ENCODE results near the gene SIL1. TPM values are rescaled to one million over a fixed set of nuclear protein-coding genes. Genes with fewer than 3 reads are reported as not detected.
A peak's percentile ranks its signal among the peaks of the same experiment; 100 is the strongest.

Gene SIL1
- total and polyA plus RNA-seq, 2 of the 4 experiments (the other 2 are of a cell fraction), result 56.1 to 66.0 TPM

- H3K27ac ChIP-seq (ENCODE audit: insufficient read depth, low read length), result no peak overlapping the region; the same call in 1 of the 2 replicates
- no peak overlapping the region for H2BK120ac ChIP-seq (ENCODE audit: low read depth, low read length)
- ChIA-PET CTCF (no interaction called here), POLR2A (ENCODE audit: unreplicated experiment) (interaction anchor here (0.5 kb wide), 1 partner anchor 643 kb away, joined by 11 read pairs; no protein-coding TSS in a partner anchor)
- DNase-seq (peak; percentile 18), ATAC-seq (ENCODE audit: low read depth) (peak; percentile 35)
- no peak overlapping the region for H2BK5ac ChIP-seq (ENCODE audit: low read depth, low read length, poor library complexity, severe bottlenecking)
- no peak overlapping the region for H3K4me3 ChIP-seq (ENCODE audit: insufficient read depth, low read depth, low read length)
- peaks cover 22% of the 10 kb centered on the region; the same call in 1 of the 2 replicates for H4K20me1 ChIP-seq (ENCODE audit: insufficient read depth, low read length)
- no peak overlapping the region for H4K91ac ChIP-seq (ENCODE audit: insufficient read depth, low read depth, low read length)
- H4K5ac ChIP-seq (ENCODE audit: low read depth, low read length), result no peak overlapping the region; the same call in 1 of the 2 replicates
- no peak overlapping the region for H2BK15ac ChIP-seq (ENCODE audit: low read depth, low read length)
- H3K27me3 ChIP-seq (ENCODE audit: control insufficient read depth, insufficient read depth, low read length), result no peaks in the 10 kb centered on the region
- H3K4ac ChIP-seq (ENCODE audit: low read depth, low read length), result 0 out of 2 replicates have a peak overlapping the region, but pooled peaks have one; percentile 7
- H3K14ac ChIP-seq (replicated peaks; ENCODE audit: low read depth, low read length), result no peak overlapping the region; the same call in 1 of the 2 replicates
- H2BK20ac ChIP-seq (ENCODE audit: low read depth, low read length), result no peak overlapping the region
- peaks cover 13% of the 10 kb centered on the region for H3K4me1 ChIP-seq (ENCODE audit: control insufficient read depth, insufficient read depth, low read length)
- H3K18ac ChIP-seq (ENCODE audit: low read depth, low read length), result no peak overlapping the region
- no TSS peak for BruUV-seq (replicated peaks)
- in situ Hi-C loops (cut with MboI; ENCODE audit: low sequenced_read_pairs) (no loop called here), dilution Hi-C loops (cut with HindIII; ENCODE audit: low sequenced_read_pairs, unreplicated experiment) (no loop called here), intact Hi-C loops (cut with micrococcal nuclease) (no loop called here)
- H3K23ac ChIP-seq (ENCODE audit: low read depth, low read length), result 0 out of 2 replicates have a peak overlapping the region, but pooled peaks have one; percentile 21
- H3K9ac ChIP-seq (ENCODE audit: low read depth, low read length), result no peak overlapping the region
- no peak overlapping the region for H2AFZ ChIP-seq (replicated peaks; ENCODE audit: low read length, poor library complexity)
- H3K4me2 ChIP-seq (ENCODE audit: low read depth, low read length), result peak overlapping the region; percentile 47; the same call in 1 of the 2 replicates
- WGBS, 2 experiments (ENCODE audit: extremely low coverage in 2 of 2, insufficient read length in 1 of 2), result 90% methylated on average over 1 of the region's 1 CpG; no CpG with 5 or more reads in 1 of the 2 experiments
- no peaks in the 10 kb centered on the region for H3K9me3 ChIP-seq (ENCODE audit: control insufficient read depth, insufficient read depth, low read length)
- H2AK5ac ChIP-seq (ENCODE audit: low read depth, low read length), result no peak overlapping the region
- peaks cover 27 to 60% of the 10 kb centered on the region in 2 experiments for H3K79me1 ChIP-seq (ENCODE audit: low read depth in 1 of 2, low read length in 2 of 2)
- H4K8ac ChIP-seq (ENCODE audit: low read depth in 2 of 2, low read length in 2 of 2), result peak overlapping the region in 1 of 2 experiments; percentile 44; a peak in 2 of 4 replicates
- H3K9me1 ChIP-seq (ENCODE audit: insufficient read depth, low read length), result peaks cover 10% of the 10 kb centered on the region
- no peak overlapping the region for H3K56ac ChIP-seq (ENCODE audit: extremely low read depth, insufficient read depth, low read length)
- no peaks in the 10 kb centered on the region for H3K36me3 ChIP-seq (ENCODE audit: control insufficient read depth, insufficient read depth, low read length)
- H2AK9ac ChIP-seq (replicated peaks; ENCODE audit: low read depth, low read length, poor library complexity), result peak overlapping the region; percentile 23
- TF ChIP-seq CTCF (conservative IDR thresholded peaks at IDR 0.05; ENCODE audit: low read depth, low read length), result no peak
- TF ChIP-seq RFX5 (IDR thresholded peaks at IDR 0.05; ENCODE audit: low read depth, low read length), result no peak
- TF ChIP-seq FOS (IDR thresholded peaks at IDR 0.05; ENCODE audit: low read depth, low read length), result no peak
- TF ChIP-seq RAD21 (IDR thresholded peaks at IDR 0.05; ENCODE audit: low read length), result no peak
- TF ChIP-seq ELK1 (IDR thresholded peaks at IDR 0.05; ENCODE audit: borderline replicate concordance, low read depth, low read length), result no peak
- no peak for TF ChIP-seq MXI1 (IDR thresholded peaks at IDR 0.05; ENCODE audit: borderline replicate concordance, low read depth, low read length)
- TF ChIP-seq USF2 (IDR thresholded peaks at IDR 0.05; ENCODE audit: low read depth, low read length), result no peak
- no peak for TF ChIP-seq CHD1 (IDR thresholded peaks at IDR 0.05; ENCODE audit: low read depth, low read length)
- TF ChIP-seq RCOR1 (IDR thresholded peaks at IDR 0.05; ENCODE audit: insufficient replicate concordance, low read length), result no peak
- TF ChIP-seq MAFK (IDR thresholded peaks at IDR 0.05; ENCODE audit: low read depth, low read length), result no peak
- no peak for TF ChIP-seq BHLHE40 (IDR thresholded peaks at IDR 0.05; ENCODE audit: low read depth, low read length)
- TF ChIP-seq NFE2L2 (IDR thresholded peaks at IDR 0.05; ENCODE audit: low read depth, low read length), result no peak
- TF ChIP-seq MAZ (IDR thresholded peaks at IDR 0.05; ENCODE audit: borderline replicate concordance, low read depth, low read length), result no peak
- no peak for TF ChIP-seq SMC3 (IDR thresholded peaks at IDR 0.05; ENCODE audit: low read depth, low read length)
Measured at GRCh38 chr5:139177809-139178588, 20.2 kb downstream of the SIL1 start.
